Activated naive CD4-positive, alpha-beta T cell (primary cell): ENCODE measurements around the gene JPH4.
"Not testable (repeated sequence)": the region's sequence is repeated elsewhere in the genome, so short reads cannot be mapped to it uniquely, and the experiment has no call there.

Experiments
- DNase-seq, 4 experiments: peaks; one replicate each; lab custom pipeline; 2025; lab: John Stamatoyannopoulos, UW

JPH4 gene

GRCh38 chr14:23609001-23609400 is 30.4 kb upstream of the JPH4 start:
- no peak for DNase-seq

DNA sequence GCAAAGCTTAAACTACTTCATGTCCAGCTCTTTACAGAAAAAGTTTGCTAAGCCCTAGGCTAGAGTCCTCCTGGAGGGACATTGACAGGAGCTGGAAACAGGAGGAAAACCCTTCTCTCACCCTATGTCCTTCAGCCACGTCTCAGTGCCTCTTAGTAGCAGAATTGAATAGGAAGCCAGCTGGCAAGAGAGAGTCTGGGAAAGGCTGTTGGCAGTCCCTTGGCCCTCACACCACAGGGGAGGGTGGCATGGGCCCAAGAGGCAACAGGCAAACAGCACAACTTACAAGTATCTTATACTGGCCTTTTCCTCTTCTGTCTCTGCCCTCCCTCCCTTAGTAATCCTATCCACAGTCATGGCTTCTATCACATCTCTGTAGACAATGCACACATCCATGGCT is 29.9 kb upstream of the JPH4 start:
- no peak for DNase-seq

DNA sequence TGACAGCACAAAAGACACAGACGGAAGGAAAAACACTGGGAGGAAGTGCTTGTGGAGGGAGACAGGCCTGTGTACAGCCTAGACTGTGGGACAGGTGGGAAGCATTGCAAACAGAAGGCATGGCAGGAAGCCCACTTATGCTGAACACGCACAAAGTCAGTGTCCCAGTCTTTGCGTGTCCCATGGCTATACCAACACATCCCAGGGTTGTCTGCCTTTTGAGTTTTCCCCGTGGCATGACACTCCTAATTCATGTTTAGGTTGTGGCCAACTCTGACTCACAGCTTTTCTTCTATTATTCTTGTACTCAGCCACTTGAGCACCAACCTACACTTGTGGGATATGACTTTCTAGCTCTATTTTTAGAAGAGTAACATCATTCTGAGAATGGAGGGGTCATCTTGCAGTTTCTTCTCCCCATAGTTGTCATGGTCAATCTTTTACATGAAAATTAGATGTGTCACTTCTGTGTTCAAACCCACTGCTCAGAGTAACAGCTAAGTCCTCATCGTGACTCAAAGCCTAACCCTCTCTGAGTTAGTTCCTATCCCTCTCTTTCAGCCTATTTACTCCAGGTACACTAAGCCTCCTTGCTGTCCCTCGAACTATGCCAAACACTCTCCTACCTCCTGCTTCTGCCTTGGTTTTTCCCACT is 27.5 kb upstream of the JPH4 start:
- no peak for DNase-seq

- no peak for DNase-seq
Observed at GRCh38 chr14:23604675-23605170, 26.1 kb upstream of the JPH4 start.

DNA sequence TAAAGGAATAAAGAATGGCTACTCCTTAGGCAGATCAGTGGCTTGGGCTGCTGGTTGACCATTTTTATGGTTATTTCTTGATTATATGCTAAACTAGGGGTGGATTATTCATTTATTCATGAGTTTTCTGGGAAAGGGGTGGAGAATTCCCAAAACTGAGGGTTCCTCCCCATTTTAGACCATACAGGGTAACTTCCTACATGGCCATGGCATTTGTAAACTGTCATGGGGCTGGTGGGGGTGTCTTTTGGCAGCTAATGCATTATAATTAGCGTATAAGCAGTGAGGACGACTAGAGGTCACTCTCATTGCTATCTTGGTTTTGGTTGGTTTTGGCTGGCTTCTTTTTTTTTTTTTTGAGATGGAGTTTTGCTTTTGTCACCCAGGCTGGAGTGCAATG is 25.6 kb upstream of the JPH4 start:
- DNase-seq, result no peak

DNA sequence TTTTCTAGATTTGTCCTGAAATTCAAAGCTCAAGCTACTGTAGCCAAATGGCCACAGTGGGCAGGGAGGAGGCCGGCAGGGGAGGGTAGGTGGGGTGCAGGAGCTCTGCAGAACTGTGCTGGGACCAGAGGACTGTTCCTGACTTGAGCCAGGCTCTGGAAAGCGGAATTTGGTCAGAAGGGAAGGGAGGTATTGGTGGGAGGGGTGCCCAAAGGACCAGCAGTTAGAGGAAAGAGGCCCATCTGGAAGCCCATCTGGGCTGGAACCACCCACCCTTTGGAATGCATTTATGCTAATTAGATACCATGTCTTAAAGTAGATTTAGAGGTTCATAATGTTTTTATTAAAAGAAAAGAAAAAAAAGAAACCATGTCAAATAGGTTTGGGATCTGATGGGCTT is 24.5 kb upstream of the JPH4 start:
- DNase-seq, result no peak

- DNase-seq, result no peak
Observed at GRCh38 chr14:23602181-23603095, 23.8 kb upstream of the JPH4 start.

DNA sequence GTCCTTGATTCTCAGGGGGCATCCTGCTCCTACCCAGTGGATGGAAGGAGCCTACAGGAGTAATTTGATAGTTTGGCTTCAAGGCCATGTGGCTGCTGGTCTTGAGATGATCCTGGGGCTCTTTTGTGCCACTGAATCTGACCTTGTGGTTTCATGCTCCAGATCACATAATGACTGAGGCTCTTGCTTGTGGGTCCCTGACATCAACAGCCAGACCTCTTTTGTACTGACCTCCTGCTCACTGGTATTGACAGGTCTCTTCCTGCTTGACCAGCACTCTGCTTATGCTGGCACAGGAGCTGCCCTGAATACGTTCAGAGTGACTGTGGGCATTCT is 23.2 kb upstream of the JPH4 start:
- DNase-seq, result no peak

DNA sequence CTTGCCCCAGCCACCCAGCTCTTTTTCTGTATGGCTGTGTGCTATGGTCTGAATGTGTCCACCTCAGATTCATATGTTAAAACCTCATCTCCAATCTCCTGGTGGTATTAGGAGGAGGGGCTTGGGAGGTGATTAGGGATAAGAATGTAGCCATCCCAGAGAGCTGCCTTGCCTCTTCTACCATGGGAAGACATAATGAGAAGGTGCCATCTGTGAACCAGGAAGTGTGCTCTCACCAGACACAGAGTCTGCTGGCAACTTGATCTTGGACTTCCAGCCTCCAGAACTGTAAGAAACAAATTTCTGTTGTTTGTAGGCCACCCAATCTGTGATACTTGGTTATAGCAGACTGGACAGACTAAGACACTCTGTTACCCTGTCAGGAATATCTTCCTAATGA is 22.8 kb upstream of the JPH4 start:
- no peak for DNase-seq

DNA sequence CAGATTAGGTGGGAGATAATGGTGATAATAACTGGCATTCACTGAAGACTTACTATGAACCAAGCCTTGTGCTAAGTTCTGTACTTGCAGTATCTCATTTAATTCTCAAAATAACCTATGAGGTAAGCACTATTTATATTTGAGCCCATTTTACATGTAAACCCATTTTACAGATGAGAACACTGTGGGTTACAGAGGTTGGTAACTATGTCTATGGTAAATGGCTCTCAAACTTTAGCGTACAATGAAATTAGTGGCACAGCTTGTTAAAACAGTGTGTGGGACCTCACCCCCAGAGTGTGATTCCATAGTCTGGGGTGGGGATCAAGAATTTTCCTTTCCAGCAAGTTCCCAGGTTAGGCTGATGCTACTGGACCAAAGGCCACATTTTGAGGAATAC is 22.2 kb upstream of the JPH4 start:
- DNase-seq, result no peak

- DNase-seq, result no peak
Observed at GRCh38 chr14:23600322-23600707, 21.7 kb upstream of the JPH4 start.

DNA sequence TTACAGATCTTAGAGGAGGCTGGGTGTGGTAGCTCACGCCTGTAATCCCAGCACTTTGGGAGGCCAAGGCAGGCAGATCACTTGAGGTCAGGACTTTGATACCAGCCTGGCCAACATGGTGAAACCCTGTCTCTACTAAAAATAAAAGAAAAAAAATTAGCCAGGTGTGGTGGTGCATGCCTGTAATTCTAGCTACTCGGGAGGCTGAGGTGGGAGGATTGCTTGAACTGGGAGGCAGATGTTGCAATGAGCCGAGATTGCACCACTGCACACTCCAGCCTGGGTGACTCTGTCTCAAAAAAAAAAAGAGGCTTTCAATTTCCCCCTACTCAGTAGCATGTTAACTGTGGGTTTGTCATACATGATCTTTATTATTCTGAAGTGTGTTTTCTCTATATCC is 15.6 kb upstream of the JPH4 start:
- not testable (repeated sequence) for DNase-seq

DNA sequence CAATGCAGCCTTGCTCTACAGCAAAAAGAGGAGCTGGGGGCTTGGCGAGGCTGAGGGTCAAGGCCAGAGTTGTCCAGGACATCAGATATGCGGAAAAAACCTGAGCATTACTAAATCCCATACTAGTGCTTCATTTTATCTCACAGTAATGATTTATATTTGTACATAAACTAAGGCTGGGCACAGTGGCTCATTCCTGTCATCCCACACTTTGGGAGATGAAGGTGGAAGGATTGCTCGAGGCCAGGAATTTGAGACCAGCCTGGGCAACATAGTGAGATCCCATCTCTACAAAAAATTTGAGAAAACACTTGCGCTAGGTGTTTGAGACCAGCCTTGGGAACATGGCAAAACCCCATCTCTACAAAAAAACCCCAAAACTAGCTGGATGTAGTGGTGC is 11.6 kb upstream of the JPH4 start:
- DNase-seq, result no peak

DNA sequence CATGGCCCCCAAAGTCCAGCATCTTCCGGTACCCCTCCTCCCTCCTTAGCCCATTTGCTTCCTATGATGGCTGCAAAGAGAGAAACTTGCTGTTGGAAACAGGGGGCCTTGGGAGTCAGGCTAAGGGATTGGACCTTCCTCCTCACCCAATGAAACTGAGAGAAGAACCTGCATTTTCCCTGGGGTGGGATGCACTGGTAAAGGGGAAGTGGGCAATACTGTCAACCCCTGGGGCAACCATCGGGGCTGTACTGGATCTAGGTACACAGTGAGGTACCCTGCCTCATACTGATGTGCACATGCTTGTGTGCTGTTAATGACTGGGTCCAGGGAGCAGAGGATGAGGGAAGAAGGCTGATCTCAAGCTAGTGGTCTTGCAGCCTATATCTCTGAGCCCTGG is 11.0 kb upstream of the JPH4 start:
- no peak for DNase-seq

GRCh38 chr14:23588884-23589598 is 10.5 kb upstream of the JPH4 start:
- DNase-seq, result peak; percentile 17 to 76 (median 54)

- DNase-seq, result not testable (repeated sequence)
Observed at GRCh38 chr14:23584527-23585203, 6.1 kb upstream of the JPH4 start.

GRCh38 chr14:23583761-23584526 is 5.4 kb upstream of the JPH4 start:
- DNase-seq, result not testable (repeated sequence)

DNA sequence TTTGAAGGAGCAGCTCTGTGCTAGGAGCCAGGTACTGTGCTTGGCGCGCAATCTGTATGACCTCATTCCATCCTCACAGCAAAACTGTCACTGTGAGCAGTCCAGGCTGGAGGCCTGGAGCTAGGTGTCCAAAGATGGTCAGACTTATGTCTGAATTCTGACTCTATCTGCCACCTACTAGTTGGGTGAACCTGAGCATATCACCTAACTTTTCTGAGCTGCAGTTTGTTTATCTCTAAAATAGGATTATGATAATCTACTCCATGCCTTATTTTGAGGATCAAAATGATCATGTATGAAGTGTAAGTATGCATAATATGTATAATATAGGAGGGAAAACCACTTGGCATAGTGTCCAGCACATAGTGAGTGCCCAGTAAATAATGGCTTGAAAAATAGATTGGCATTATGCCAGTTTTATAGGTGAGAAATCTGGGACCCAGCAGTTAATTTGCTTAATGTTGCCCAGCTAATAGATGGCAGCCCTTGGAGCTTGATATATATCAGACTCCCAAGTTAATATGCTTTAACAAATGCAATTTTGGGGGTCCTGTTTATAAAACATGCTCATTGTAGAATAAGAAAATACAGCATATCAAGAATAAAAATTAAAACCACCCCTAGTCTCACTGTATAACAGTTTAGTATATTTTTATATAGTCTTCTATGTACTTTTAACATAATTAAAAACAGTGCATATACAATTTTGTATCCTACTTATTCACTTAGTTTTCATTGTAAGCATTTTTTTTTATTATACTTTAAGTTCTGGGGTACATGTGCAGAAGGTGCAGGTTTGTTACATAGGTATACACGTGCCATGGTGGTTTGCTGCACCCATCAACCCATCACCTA is 4.5 kb upstream of the JPH4 start:
- no peak for DNase-seq

GRCh38 chr14:23580948-23581281 is 2.3 kb upstream of the JPH4 start:
- DNase-seq, result no peak

DNA sequence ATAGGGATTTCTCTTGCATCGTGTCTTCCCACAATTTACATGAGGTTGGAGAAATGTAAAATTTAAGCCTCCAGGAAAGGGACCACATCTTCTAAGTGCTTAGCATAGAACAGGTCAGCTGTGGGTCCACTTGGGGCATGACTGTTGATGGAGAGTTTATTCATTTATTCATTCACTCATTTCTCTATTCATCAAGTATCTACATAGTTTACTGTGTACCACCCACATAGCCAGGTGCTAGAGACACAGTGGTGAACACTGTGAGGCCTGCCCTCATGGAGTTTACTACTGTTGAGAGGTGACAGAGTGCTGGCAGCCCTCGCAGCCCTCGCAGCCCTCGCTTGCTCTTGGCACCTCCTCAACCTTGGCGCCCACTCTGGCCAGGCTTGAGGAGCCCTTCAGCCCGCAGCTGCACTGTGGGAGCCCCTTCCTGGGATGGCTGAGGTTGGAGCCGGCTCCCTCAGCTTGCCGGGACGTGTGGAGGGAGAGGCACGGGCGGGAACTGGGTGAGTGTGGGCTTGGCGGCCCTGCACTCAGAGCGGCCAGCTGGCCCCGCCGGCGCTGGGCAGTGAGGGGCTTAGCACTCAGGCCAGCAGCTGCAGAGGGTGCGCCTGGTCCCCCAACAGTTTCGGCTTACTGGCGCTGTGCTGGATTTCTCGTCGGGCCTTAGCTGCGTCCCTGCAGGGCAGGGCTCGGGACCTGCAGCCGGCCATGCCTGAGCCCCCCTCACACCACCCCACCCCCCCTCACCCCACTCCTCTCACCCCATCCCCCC is 1.7 kb upstream of the JPH4 start:
- DNase-seq, result no peak
